Glutamatergic neuron (in vitro differentiated cells): ENCODE results near the gene OR5B17. TPM values are rescaled to one million over a fixed set of nuclear protein-coding genes. Genes with fewer than 3 reads are reported as not detected.

Source experiments
- DNase-seq: peaks from one replicate; pipeline ENCODE4 v3.0.0; 2022
- H3K27ac Mint-ChIP-seq: one replicate; pipeline ENCODE4 v1.8.0; 2020; ENCODE audit warnings: mild to moderate bottlenecking, mixed read lengths, inconsistent platforms; ENCODE audit not compliant: unreplicated experiment
- H3K27me3 Mint-ChIP-seq: one replicate; pipeline ENCODE4 v1.8.0; 2020; ENCODE audit warnings: mild to moderate bottlenecking, moderate library complexity, mixed read lengths, inconsistent platforms; ENCODE audit not compliant: unreplicated experiment
- H3K36me3 Mint-ChIP-seq: one replicate; pipeline ENCODE4 v1.8.0; 2020; ENCODE audit warnings: mild to moderate bottlenecking, mixed read lengths, inconsistent platforms; ENCODE audit not compliant: unreplicated experiment
- H3K4me1 Mint-ChIP-seq: one replicate; pipeline ENCODE4 v1.8.0; 2020; ENCODE audit warnings: mild to moderate bottlenecking, low read depth, mixed read lengths, inconsistent platforms; ENCODE audit not compliant: unreplicated experiment
- H3K4me3 Mint-ChIP-seq: one replicate; pipeline ENCODE4 v1.8.0; 2020; ENCODE audit warnings: mild to moderate bottlenecking, mixed read lengths, inconsistent platforms; ENCODE audit not compliant: unreplicated experiment
- H3K9me3 Mint-ChIP-seq: one replicate; pipeline ENCODE4 v1.8.0; 2020; ENCODE audit warnings: mild to moderate bottlenecking, moderate library complexity, mixed read lengths, inconsistent platforms; ENCODE audit not compliant: unreplicated experiment
- total RNA-seq: library from RNA; stranded (reverse); fragmentation: NEBNext Ultra II Directional; extraction: Animal tissue kit (Norgen Biotek cat#: 25700); gene quantifications from one replicate; pipeline ENCODE4 v1.2.1, GENCODE V29; 2021; ENCODE audit not compliant: unreplicated experiment
- TF ChIP-seq, protein P1 (sequence below): fragments of 200-600 bp; sonication (generic); IDR thresholded peaks from one replicate; pipeline ENCODE4 v1.5.0; 2021; ENCODE audit not compliant: partially characterized antibody, unreplicated experiment

Gene OR5B17
- total RNA-seq, 1 donor from 2014 or later, result not detected

DNA sequence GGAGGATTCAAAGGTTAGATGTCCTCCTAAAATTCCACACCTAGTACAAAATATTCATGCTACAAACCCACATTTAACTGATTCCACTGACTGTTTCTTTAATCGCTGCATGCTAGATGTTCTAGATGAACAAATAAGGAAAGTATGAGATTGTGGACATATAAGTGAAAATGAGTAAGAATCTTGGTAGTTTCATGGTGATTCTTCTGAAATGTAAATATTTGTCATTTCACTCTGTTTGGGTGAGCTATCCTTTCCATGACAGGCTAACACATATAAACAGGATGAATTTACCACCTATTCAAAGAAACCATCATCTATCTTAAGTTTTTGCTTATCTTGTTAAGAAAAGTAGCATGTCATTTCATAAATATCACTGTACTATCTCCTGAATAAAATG, 33.0 kb upstream of the OR5B17 start:
- no peak for DNase-seq
- Mint-ChIP-seq H3K27ac (no peak overlapping the region), H3K9me3 (no peaks in the 10 kb centered on the region), H3K36me3 (no peaks in the 10 kb centered on the region), H3K4me1 (no peaks in the 10 kb centered on the region), H3K27me3 (no peaks in the 10 kb centered on the region), H3K4me3 (no peak overlapping the region)
- TF ChIP-seq, protein P1, sequence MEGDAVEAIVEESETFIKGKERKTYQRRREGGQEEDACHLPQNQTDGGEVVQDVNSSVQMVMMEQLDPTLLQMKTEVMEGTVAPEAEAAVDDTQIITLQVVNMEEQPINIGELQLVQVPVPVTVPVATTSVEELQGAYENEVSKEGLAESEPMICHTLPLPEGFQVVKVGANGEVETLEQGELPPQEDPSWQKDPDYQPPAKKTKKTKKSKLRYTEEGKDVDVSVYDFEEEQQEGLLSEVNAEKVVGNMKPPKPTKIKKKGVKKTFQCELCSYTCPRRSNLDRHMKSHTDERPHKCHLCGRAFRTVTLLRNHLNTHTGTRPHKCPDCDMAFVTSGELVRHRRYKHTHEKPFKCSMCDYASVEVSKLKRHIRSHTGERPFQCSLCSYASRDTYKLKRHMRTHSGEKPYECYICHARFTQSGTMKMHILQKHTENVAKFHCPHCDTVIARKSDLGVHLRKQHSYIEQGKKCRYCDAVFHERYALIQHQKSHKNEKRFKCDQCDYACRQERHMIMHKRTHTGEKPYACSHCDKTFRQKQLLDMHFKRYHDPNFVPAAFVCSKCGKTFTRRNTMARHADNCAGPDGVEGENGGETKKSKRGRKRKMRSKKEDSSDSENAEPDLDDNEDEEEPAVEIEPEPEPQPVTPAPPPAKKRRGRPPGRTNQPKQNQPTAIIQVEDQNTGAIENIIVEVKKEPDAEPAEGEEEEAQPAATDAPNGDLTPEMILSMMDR, result no peak

DNA sequence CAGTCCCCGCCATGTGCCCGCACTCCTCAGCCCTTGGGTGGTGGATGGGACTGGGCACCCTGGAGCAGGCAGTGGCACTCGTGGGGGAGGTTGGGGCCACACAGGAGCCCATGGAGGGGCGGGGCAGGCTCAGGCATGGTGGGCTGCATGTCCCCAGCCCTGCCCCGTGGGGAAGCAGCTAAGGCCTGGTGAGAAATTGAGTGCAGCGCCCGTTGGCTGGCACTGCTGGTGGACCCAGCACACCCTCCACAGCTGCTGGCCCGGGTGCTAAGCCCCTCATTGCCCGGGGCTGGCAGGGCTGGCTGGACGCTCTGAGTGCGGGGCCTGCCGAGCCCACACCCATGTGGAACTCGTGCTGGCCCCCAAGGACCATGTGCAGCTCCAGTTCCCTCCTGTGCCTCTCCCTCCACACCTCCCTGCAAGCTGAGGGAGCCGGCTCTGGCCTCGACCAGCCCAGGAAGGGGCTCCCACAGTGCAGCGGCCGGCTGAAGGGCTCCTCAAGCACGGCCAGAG, 31.7 kb upstream of the OR5B17 start:
- Mint-ChIP-seq H3K4me1 (no peaks in the 10 kb centered on the region), H3K36me3 (no peaks in the 10 kb centered on the region), H3K27ac (no peak overlapping the region), H3K4me3 (no peak overlapping the region), H3K9me3 (no peaks in the 10 kb centered on the region), H3K27me3 (no peaks in the 10 kb centered on the region)
- TF ChIP-seq, protein P1, result no peak
- no peak for DNase-seq

DNA sequence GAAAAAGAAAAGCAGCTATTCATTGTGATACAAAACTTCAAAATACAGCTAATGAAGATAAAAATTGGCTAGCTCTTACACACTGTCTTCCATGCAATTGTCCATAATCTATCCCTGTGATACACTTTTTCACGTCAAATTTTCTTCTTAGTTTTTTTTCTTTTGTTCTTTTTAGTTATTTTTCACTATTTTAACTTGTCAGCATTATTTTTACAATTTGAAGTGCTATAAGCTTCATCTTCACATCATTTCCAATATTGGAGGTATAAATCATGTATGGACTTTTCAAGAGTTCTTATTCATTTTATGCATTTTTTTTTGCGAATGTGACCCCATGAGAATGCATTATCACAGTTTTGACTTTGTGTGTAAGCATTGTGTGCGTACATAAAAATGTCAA, 4.1 kb downstream of the OR5B17 start:
- Mint-ChIP-seq H3K27me3 (no peaks in the 10 kb centered on the region), H3K4me1 (no peaks in the 10 kb centered on the region), H3K27ac (no peak overlapping the region), H3K4me3 (no peak overlapping the region), H3K36me3 (no peaks in the 10 kb centered on the region), H3K9me3 (no peaks in the 10 kb centered on the region)
- no peak for DNase-seq
- TF ChIP-seq, protein P1, result no peak

DNA sequence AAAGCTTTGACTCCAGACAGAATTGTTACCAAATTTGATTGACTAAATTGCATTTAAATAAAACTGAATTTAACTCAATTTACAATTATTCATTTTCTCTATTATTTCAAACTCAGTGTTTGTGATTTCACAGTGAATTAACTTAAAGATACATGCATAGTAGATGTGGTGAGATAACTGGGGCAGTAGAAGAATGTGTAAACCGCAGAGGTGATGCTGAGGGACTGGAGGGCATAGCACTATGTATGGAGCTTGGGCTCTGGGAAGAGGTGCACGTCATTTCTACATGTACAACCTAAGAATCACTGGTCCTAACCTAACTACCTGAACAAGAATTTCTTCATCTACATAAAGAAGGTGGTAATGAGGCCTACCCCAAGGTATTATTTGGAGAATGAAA, 13.7 kb downstream of the OR5B17 start:
- H3K9me3 Mint-ChIP-seq, result no peaks in the 10 kb centered on the region
- TF ChIP-seq, protein P1, result no peak
- no peaks in the 10 kb centered on the region for H3K36me3 Mint-ChIP-seq
- DNase-seq, result no peak
- H3K27ac Mint-ChIP-seq, result no peak overlapping the region
- no peaks in the 10 kb centered on the region for H3K4me1 Mint-ChIP-seq
- H3K4me3 Mint-ChIP-seq, result no peak overlapping the region
- H3K27me3 Mint-ChIP-seq, result no peaks in the 10 kb centered on the region

DNA sequence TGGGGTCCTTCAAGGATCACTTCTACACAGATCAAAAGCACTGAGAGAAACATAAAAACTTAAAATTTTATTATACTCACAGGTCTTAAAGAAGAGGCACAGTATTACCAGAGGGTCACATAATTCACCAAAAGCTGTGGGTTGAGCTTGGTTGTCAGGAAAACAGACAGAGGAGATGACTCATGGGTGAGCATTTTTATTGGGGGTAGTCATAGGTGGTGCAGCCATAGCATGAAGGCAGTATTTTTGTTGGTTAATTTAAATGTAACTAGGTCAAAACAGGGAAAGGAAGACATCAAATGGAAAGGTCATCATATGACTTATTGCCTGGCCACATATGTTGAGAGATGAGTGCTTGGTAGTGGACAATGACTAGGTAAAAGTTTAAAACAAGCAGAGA, 24.2 kb downstream of the OR5B17 start:
- H3K4me3 Mint-ChIP-seq, result no peak overlapping the region
- DNase-seq, result no peak
- no peaks in the 10 kb centered on the region for H3K4me1 Mint-ChIP-seq
- H3K27ac Mint-ChIP-seq, result no peak overlapping the region
- TF ChIP-seq, protein P1, result no peak
- no peaks in the 10 kb centered on the region for H3K36me3 Mint-ChIP-seq
- no peaks in the 10 kb centered on the region for H3K27me3 Mint-ChIP-seq
- no peaks in the 10 kb centered on the region for H3K9me3 Mint-ChIP-seq
